ENCODE measurements around the gene ZNF14. TPM values are rescaled to one million over a fixed set of nuclear protein-coding genes. Genes with fewer than 3 reads are reported as not detected.
A peak's percentile ranks its signal among the peaks of the same experiment; 100 is the strongest.

The ZNF14 gene
- total and polyA plus RNA-seq, 9 of the 15 experiments (the other 6 are each of a cell fraction or from before 2014, with no cell fraction given), result 1.9 to 7.0 (median 4.0) TPM

GRCh38 chr19:19668230-19669012 is 64.5 kb downstream of the ZNF14 start, which contains the start of gene ZNF101 (continued):
- no peak for TF ChIP-seq ZNF609 (CRISPR knock-in tag; IDR thresholded peaks at IDR 0.05; ENCODE audit: borderline replicate concordance)
- TF ChIP-seq NEUROD1 (IDR thresholded peaks at IDR 0.05; ENCODE audit: borderline replicate concordance, low read depth, low read length, partially characterized antibody), result peak; percentile 81
- TF ChIP-seq NFRKB (IDR thresholded peaks at IDR 0.05; ENCODE audit: low read depth), result no peak
- TF ChIP-seq MAFG (tag; conservative IDR thresholded peaks at IDR 0.05), result no peak
- TF ChIP-seq ZNF24 (IDR thresholded peaks at IDR 0.05), result no peak
- 0 out of 2 replicates have a peak, but pooled peaks have one; percentile 67 for TF ChIP-seq E2F3 (CRISPR knock-in tag; IDR thresholded peaks at IDR 0.05)
- TF ChIP-seq EP400 (IDR thresholded peaks at IDR 0.05), result no peak; the same call in 1 of the 2 replicates
- peak; percentile 66 for TF ChIP-seq MYC (IDR thresholded peaks at IDR 0.05; ENCODE audit: low read depth, low read length)
- TF ChIP-seq MYC (CRISPR knock-in tag; IDR thresholded peaks at IDR 0.05; ENCODE audit: borderline replicate concordance, low read depth), result no peak
- peak; percentile 81 for TF ChIP-seq GABPB1 (CRISPR knock-in tag; IDR thresholded peaks at IDR 0.05)
- no peak for TF ChIP-seq CREB3 (tag; conservative IDR thresholded peaks at IDR 0.05; ENCODE audit: low read depth)
- TF ChIP-seq CAMTA2 (CRISPR knock-in tag; conservative IDR thresholded peaks at IDR 0.05), result no peak
- no peak for TF ChIP-seq ZNF395 (CRISPR knock-in tag; IDR thresholded peaks at IDR 0.05)
- no peak for TF ChIP-seq ZNF282 (CRISPR knock-in tag; IDR thresholded peaks at IDR 0.05)
- no peak for TF ChIP-seq SMAD2 (IDR thresholded peaks at IDR 0.05; ENCODE audit: low read depth, low read length)
- no peak for TF ChIP-seq TEAD2 (tag; IDR thresholded peaks at IDR 0.05)
- no peak for TF ChIP-seq ZSCAN29 (IDR thresholded peaks at IDR 0.05)
- TF ChIP-seq KLF6 (CRISPR knock-in tag; IDR thresholded peaks at IDR 0.05; ENCODE audit: borderline replicate concordance), result no peak
- TF ChIP-seq SRSF1 (IDR thresholded peaks at IDR 0.05; ENCODE audit: low read depth, low read length), result peak; percentile 68; the same call in 1 of the 2 replicates
- no peak for TF ChIP-seq MITF (IDR thresholded peaks at IDR 0.05)
- peak; percentile 93 for TF ChIP-seq FOS (IDR thresholded peaks at IDR 0.05; ENCODE audit: extremely low read depth, insufficient read length)

All from K562 (cell line).